ENCODE data around the gene ASCL2. TPM values are rescaled to one million over a fixed set of nuclear protein-coding genes. Genes with fewer than 3 reads are reported as not detected.

Gene ASCL2
- total RNA-seq, 1 experiment from 2014 or later: 0.35 TPM

- no peak overlapping the region for H3K4me2 ChIP-seq (ENCODE audit: insufficient read depth, insufficient read length, low read length)
- H2BK5ac ChIP-seq (ENCODE audit: insufficient read length, low read length): no peak overlapping the region
- H3K79me1 ChIP-seq (ENCODE audit: insufficient read depth, low read depth, low read length, poor library complexity, severe bottlenecking): no peaks in the 10 kb centered on the region
- Mint-ChIP-seq H3K4me1 (no peaks in the 10 kb centered on the region), H3K4me3 (no peak overlapping the region), H3K27me3 (ENCODE audit: low read depth) (peaks cover 62% of the 10 kb centered on the region), H3K27ac (no peak overlapping the region), H3K9me3 (peaks cover 0 to 16% of the 10 kb centered on the region in 2 experiments; a peak in 3 of 5 replicates), H3K36me3 (ENCODE audit: insufficient read depth in 1 of 3, low read depth in 3 of 3) (no peaks in the 10 kb centered on the region; a peak in 1 of 7 replicates)
- no peaks in the 10 kb centered on the region for H3K9me3 ChIP-seq (ENCODE audit: control insufficient read depth, low read depth, low read length)
- no peak overlapping the region for H2BK120ac ChIP-seq (ENCODE audit: low read depth, low read length, poor library complexity, severe bottlenecking)
- no peak overlapping the region for H4K8ac ChIP-seq (replicated peaks; ENCODE audit: insufficient read length, low read depth, low read length)
- no peak overlapping the region for H2BK12ac ChIP-seq (ENCODE audit: insufficient read length, low read depth, low read length)
- no peak overlapping the region for H3K23ac ChIP-seq (ENCODE audit: insufficient read length, low read depth, low read length)
- H3K9ac ChIP-seq (ENCODE audit: extremely low read depth, insufficient read length, low read length): no peak overlapping the region
- H3K4ac ChIP-seq (ENCODE audit: low read depth, low read length): no peak overlapping the region
- H3K27me3 ChIP-seq (ENCODE audit: insufficient read depth, low read length): peaks cover 3% of the 10 kb centered on the region; the same call in 1 of the 2 replicates
- no CpG with 5 or more reads among the region's 8 CpGs for WGBS (ENCODE audit: extremely low coverage, insufficient read length, low lambda C conversion rate)
- H3K27ac ChIP-seq (ENCODE audit: insufficient read length, low read depth, low read length): no peak overlapping the region
- H3K18ac ChIP-seq (ENCODE audit: insufficient read length, low read depth, low read length): no peak overlapping the region
- no peak overlapping the region for H2AFZ ChIP-seq (ENCODE audit: low read length)
- no peak overlapping the region for H3K14ac ChIP-seq (ENCODE audit: insufficient read depth, low read length)
- H3K56ac ChIP-seq (ENCODE audit: insufficient read length, low read depth, low read length): no peak overlapping the region
- peaks cover 2% of the 10 kb centered on the region for H3K23me2 ChIP-seq (ENCODE audit: insufficient read length, low read depth, low read length, poor library complexity, severe bottlenecking)
- TF ChIP-seq CTCF (conservative IDR thresholded peaks at IDR 0.05): no peak
- H2AK5ac ChIP-seq (ENCODE audit: insufficient read length, low read length): no peak overlapping the region
- DNase-seq: no peak
- H3K4me1 ChIP-seq (ENCODE audit: insufficient read depth, low read length): no peaks in the 10 kb centered on the region
- H3T11ph ChIP-seq (ENCODE audit: low read length): no peak overlapping the region
- no peaks in the 10 kb centered on the region for H4K20me1 ChIP-seq (ENCODE audit: control insufficient read depth, insufficient read depth, insufficient read length)
- H4K5ac ChIP-seq (ENCODE audit: insufficient read length, low read depth, low read length): no peak overlapping the region
- H2BK20ac ChIP-seq (ENCODE audit: low read depth, low read length, poor library complexity, severe bottlenecking): no peak overlapping the region
- H2BK15ac ChIP-seq (ENCODE audit: low read depth, low read length): no peak overlapping the region
- no peaks in the 10 kb centered on the region for H3K79me2 ChIP-seq (ENCODE audit: insufficient read depth, low read length)
- H4K91ac ChIP-seq (ENCODE audit: insufficient read length, low read depth, low read length): no peak overlapping the region
Measured at GRCh38 chr11:2250485-2250884, 19.9 kb downstream of the ASCL2 start.

Measured in H9 (cell line).